Stimulated activated CD4-positive, alpha-beta T cell treated with anti-CD3 and anti-CD28 coated beads, TNF-alpha, amount 100 ng/mL, for 4 hours (primary cell): ENCODE measurements around the gene SPTBN1.

Source experiments
- DNase-seq, 3 experiments: peaks; one replicate each; pipeline ENCODE4 v3.0.0-alpha.2; 2020; ENCODE audit warnings: low read depth in 3 of 3

Gene SPTBN1

GRCh38 chr2:54455563-54456361, at the start of gene SPTBN1:
TSS of gene SPTBN1 (plus strand) at chr2:54456327. CDS start at chr2:54526419, 70,092 bp downstream.
- DNase-seq, result no peak

DNA sequence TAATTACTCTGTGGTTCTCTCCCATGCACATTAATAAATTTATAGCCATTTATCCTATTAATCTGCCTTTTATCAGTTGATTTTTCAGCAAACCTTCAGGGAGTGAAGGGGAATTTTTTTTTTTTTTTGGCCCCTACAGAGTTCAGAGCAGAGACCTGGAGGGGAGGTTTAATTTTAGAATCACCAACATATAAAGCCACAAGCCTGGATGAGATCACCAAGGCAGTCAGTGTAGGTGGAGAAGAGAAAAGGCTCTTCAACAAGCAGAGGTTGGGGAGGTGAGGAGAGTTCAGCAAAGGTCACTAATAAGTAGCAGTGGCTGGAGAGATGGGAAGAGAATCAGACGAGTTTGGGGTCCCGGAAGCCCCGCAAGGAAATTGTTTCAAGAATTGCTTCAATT, 48.4 kb upstream of the SPTBN1 start:
- no peak for DNase-seq

GRCh38 chr2:54408288-54408687, 47.8 kb upstream of the SPTBN1 start:
- DNase-seq, result no peak

GRCh38 chr2:54409752-54410151, 46.4 kb upstream of the SPTBN1 start:
- DNase-seq, result no peak

DNA sequence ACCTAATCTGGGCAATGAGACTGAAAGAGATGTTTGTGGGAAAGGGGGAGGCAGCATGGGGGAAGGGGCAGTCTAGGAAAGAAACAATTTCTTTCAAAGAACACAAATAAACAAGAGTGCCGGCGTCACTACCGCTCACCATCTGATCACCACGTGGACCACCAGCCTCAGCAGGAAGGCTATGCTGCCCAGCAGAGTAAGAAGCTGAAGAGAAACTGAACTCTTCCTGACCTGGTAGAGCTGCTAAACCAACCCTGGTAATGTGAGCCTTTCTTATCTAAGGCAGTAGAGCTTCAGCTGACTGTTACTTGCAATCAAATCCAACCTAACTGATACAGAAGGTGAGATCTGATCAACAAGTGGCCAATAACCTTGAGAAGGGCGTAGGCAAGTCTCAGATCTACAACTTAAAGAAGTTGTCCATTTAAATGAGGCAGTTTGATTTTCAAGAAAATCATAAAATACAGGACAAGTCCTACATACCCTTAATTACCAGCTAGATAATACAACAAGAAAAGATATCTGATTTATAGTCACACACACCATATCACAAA, 44.2 kb upstream of the SPTBN1 start:
- DNase-seq, result no peak

DNA sequence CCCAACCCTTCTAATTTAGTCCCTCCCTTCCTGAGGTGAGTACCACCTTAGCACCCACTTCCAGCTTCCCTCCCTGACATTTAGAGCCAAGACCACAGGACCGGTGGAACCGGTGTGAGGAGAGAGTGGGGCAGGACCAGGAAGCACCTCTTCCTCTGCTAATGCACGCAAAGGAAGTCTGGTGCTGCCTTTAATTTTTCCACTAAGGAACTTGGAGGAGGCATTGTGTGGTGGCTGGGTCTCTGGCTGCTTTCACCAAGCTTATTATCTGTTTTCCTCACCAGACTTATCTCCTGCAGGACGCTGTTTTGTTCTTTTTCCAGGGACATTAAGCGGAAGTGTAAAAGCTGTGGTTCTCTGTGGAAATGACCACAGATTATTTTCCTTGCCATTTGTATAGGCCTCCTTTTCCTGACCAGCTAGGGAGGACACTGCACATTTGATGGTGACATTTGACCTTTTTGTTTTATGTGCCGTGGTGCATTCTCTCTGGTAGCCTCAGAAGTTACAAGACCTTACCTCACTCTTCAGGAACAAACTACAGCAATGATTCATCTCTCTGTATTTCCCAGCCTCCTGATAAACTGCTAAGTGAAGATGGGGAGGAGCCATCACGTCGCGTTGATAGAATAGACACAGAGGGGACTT, 39.8 kb upstream of the SPTBN1 start:
- no peak for DNase-seq

DNA sequence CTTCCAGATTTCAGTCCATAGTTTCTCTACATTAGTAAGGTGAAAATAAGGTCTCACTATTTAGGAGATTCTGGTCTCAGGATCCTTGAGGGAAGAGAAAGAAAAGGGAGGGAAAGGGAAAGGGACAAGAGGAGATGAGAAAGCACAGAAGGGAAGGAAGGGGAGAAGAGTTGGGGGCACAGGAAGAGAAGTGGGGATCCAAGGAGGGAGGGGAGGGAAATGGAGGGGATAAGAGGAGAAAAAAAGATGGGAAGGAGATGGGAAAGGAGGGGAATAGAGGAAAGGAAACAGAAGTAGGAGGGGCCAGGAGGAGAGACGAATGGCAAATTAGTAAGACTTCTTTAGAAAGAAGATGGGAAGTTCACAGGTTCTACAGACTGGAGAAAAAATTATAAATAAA, 39.2 kb upstream of the SPTBN1 start:
- DNase-seq, result no peak

DNA sequence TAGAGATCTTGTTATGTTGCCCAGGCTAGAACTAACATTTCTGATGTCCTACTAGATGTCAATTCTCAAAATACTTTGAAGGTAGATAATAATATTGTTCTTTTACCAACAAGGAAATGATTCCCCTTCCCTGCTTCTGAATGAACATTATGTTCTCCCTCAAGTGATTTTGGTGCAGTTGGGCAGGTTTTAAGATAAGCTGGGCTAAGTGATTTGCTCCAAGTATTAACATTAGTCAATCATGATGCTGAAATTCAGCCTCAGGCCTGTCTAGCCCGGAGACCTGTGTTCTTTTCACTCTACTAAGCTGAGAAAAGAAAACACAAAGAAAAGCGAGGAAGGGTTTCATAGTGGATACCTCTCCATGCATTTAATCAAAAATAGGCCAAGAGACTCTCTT, 38.5 kb upstream of the SPTBN1 start:
- no peak for DNase-seq

DNA sequence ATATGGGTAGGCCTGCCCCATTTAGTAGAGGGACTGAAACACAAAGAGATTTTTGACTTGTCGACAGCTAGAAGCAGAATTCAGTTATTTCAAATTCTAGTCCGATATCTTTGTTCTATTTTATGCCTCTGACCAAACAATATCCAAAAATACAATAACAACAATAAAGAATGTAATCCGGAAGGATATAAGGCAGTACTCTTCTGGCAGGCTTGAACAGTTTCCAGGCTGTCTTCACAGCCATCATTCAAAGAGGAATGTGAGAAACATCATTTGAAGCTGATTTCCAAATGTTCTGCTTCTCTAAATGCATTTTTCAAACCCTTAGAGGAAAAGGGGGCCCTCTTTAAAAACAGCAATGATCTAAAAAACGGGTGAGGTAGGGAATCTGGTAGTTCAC, 36.7 kb upstream of the SPTBN1 start:
- no peak for DNase-seq

- DNase-seq, result no peak
Measured at GRCh38 chr2:54419855-54420523, 36.1 kb upstream of the SPTBN1 start.

DNA sequence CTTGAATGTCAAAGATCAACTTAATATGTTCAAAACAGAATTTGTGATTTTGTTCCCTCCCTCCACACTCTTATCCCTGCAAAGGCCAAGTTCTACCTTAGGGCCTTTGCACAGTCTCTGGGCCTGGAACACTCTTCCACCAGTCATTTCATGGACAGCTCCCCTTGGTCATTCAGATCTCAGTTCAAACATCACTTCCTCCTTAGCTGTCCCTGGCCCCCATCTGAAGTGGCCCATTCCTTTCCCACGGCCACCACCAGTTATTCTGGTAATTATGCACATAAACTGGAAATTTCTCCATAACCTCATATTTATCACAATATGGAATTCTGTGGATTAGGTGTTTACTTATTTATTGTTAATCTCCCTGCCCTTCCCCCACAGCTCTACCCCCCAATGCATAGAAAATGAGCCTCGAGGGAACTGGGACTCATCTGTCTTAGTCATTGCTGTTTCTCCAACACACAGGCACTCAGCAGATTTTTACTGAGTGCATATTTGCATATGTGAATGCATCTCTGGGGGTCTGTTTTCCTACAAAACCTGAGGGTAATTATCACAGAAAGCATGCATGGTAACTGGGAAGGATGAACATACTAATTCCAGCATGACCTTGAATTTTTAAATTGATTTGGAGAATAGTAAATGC, 35.5 kb upstream of the SPTBN1 start:
- no peak for DNase-seq

DNA sequence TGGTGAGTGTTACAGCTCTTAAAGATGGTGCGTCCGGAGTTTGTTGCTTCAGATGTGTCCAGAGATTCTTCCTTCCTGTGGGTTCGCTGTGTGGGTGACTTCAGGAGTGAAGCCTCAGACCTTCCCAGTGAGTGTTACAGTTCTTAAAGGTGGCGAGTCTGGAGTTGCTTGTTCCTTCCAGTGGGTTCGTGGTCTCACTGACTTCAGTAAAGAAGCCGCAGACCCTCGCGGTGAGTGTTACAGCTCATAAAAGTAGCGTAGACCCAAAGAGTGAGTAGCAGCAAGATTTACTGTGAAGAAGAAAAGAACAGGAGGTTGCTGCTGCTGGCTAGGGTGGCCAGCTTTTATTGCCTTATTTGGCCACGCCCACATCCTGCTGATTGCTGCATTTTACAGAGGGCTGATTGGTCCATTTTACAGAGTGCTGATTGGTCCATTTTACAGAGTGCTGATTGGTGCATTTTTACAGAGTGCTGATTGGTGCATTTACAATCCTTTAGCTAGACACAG, 34.0 kb upstream of the SPTBN1 start:
- no peak for DNase-seq

DNA sequence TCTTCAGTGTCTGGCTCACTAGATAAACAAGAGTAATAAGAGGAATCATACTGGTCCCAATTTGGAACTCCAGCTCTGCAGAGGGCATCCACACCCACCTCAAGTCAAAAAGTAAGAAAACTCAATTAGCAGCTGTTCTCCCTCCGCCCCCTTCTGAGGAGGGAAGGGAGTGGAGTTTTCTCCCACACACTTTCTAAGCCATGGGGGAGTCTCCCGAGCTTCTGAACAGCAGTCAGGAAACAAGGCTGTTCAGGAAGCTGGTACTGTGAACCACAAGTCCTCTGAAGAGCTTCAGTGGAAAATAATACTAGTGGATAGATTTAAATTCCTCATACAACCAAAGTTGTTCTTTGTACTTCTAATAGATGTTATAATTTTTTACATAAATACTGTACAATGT, 32.9 kb upstream of the SPTBN1 start:
- DNase-seq, result no peak

DNA sequence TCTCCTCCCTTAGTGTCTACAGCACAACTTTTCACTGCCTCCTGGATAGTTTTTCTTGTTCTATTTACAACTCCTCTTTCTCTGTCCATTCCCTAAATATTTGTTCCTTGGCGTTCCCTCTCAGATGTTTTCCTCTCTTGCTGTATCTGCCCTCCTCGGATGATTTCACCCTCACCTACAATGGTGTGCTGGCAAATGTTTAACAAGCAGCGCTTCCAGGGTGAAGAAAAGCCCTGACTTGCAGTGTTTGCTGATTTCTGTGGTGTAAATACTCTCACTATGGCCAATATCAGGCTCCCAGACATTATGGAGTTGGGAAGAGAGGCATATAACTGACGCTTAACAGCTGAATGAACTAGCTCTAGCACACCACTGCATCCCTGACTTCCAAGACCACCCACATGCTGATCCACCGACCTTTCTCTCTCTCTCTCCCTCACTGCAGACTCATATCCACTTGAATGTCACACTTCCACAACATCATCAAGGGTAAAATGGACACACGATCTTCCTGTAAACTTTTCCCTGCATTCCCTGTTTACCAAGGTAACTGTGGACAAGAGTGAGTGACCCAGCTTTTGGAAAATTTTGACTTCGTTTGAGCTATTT, 31.5 kb upstream of the SPTBN1 start:
- DNase-seq, result no peak

DNA sequence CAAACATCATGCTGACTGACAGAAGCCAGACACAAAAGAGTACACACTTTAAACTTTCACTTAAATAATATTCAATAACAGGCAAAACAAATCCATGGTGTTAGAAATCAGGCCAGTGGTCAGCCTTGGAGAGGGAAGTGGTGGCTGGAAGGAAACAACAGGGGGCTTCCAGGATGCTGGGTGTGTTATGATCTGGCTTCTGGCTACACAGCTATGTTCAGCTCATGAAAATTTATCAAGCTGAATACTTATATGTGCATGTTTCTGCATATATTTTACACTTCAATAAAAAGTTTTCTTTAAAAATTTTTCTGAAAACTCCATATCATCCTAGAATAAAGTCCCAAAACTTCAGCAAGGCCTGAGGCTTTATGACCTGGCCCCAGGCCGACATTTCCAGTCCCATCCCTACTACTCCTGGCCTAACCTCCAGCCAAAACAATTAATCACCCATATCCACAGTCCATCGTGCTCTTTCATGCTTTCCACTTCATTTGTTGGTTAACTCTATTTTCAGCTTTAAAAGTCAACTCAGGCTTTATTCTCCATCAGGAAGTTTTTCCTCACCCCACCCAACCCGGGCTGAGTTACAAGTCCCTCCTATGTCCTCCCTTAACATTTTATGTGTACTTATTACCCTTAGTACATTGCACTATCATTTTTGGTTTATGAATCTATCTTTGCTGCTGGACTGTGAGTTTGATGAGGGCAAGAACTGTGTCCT, 27.9 kb upstream of the SPTBN1 start:
- no peak for DNase-seq

- no peak for DNase-seq
Measured at GRCh38 chr2:54429054-54429453, 27.1 kb upstream of the SPTBN1 start.

DNA sequence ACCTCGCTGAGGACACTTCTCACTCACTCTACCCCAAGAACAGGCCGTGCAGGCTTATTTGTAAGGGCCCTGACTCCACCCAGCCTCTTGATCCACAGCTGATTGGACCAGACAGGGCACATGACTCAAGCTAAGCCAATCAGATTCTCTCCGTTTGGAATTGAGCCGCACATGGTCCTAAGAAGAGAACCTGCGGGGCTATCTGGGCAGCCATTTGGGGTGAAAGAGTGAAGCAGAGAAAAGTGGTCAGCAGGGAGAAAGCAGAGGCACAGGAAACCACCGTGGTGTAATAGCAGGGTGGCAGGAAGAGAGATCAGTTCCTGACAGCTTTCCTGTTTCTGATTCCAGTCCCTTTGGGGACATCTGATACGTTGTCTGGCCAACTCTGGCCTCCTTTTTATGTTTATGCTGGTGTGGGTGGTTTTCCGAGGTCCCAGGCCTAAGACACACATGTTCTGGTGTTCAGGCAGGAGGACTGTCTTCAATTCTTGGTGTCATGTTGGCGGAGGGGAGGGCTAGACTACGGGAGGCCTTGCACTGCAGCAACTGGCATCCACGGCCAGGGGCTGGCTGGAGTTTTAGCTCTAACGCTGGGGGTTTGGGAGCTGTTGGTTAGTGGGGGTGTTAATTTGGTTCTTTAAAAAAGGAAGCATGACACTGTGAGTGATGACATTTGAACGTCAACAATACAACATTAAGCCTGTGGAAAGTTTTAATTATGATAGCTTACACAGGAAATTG, 26.1 kb upstream of the SPTBN1 start:
- no peak for DNase-seq

- no peak for DNase-seq
Measured at GRCh38 chr2:54430649-54431048, 25.5 kb upstream of the SPTBN1 start.

GRCh38 chr2:54432251-54433015, 23.7 kb upstream of the SPTBN1 start:
- no peak for DNase-seq
